GM15510 (cell line): ENCODE data around the gene ZNF562.
A peak's percentile ranks its signal among the peaks of the same experiment; 100 is the strongest.

Source experiments
- POLR2A ChIP-seq: IDR thresholded peaks from 3 replicates; pipeline ENCODE4 v1.6.1; 2011; ENCODE audit warnings: borderline replicate concordance; ENCODE audit not compliant: insufficient read length; ENCODE audit errors: extremely low read depth

Gene ZNF562

GRCh38 chr19:9674663-9675357, at the start of gene ZNF562:
ZNF562 (minus strand) TSS chr19:9675100; CDS start chr19:9660744, 14,356 bp downstream.
- TF ChIP-seq POLR2A = peak; percentile 68

- no peak for TF ChIP-seq POLR2A
These were observed 49.3 kb upstream of the ZNF562 start for GRCh38 chr19:9724157-9724556.

GRCh38 chr19:9721861-9722260, 47.0 kb upstream of the ZNF562 start:
- TF ChIP-seq POLR2A = no peak

- TF ChIP-seq POLR2A = no peak
These were observed 45.6 kb upstream of the ZNF562 start for GRCh38 chr19:9720541-9720940.

GRCh38 chr19:9711815-9712214, 36.9 kb upstream of the ZNF562 start:
- no peak for TF ChIP-seq POLR2A

- no peak for TF ChIP-seq POLR2A
These were observed 34.4 kb upstream of the ZNF562 start for GRCh38 chr19:9709305-9709704.

- TF ChIP-seq POLR2A = no peak
These were observed 30.9 kb upstream of the ZNF562 start for GRCh38 chr19:9705836-9706235.

- TF ChIP-seq POLR2A = no peak
These were observed 27.3 kb upstream of the ZNF562 start for GRCh38 chr19:9702186-9702585.

- no peak for TF ChIP-seq POLR2A
These were observed 25.5 kb upstream of the ZNF562 start for GRCh38 chr19:9700229-9700981.

- TF ChIP-seq POLR2A = no peak
These were observed 813 bp downstream of the ZNF562 start for GRCh38 chr19:9673912-9674662.

- TF ChIP-seq POLR2A = no peak
These were observed 2.0 kb downstream of the ZNF562 start for GRCh38 chr19:9672893-9673292.

GRCh38 chr19:9671655-9672054, 3.2 kb downstream of the ZNF562 start:
- no peak for TF ChIP-seq POLR2A

- no peak for TF ChIP-seq POLR2A
These were observed 6.4 kb downstream of the ZNF562 start for GRCh38 chr19:9668544-9668943.

GRCh38 chr19:9667898-9668297, 7.0 kb downstream of the ZNF562 start:
- TF ChIP-seq POLR2A = no peak

- no peak for TF ChIP-seq POLR2A
These were observed 16.1 kb downstream of the ZNF562 start for GRCh38 chr19:9658769-9659168.
